Left hindlimb (tissue), 1 donor: ENCODE measurements around the gene CSDE1.
"Not testable (repeated sequence)": the region's sequence is repeated elsewhere in the genome, so short reads cannot be mapped to it uniquely, and the experiment has no call there.

Experiments used
- DNase-seq: peaks from one replicate; pipeline ENCODE4 v3.0.0-alpha.2; 2018

The CSDE1 gene

DNA sequence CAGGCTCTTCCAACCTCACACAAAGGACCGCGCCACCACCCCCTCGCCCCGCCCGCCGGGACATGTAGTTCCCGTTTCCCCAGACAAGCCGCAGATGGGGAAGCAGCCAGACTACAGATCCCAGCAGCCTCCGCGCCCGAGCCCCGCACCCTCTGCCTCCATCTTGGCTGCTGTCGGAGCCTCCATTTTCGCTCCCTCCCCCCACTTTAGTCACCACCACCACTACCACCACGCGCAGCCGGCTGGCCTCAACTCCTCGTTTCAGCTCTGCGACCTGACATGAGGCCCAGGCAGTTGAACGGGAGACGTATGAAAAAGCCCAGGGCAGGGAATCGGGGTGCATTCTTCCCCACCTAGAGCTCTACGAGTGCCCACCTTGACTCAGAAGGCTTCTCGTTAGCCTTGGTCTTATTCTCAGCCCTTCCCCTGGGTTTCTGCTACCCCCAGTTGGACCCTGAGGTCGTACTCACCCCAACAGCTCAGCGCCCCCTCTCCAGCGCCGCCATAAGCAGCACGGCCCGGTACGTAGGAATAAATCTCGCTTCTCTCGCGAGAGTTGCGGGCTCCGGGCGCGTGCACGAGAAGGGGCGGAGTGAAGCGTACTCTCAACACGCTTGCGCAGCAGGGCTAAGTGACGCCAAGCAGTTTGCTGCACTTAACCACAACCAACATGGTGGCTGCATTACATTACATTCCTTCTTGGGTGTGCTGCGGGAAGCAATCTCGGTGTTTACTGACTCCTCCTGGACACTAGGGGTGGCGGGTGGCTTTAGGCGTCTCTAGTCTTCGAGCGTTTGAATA, at the start of gene CSDE1:
Gene CSDE1 (minus strand): TSS at position 530 of the 801 bp plus-strand sequence. CDS start 18,094 bp downstream, outside the sequence.
- peak; percentile 98 for DNase-seq

DNA sequence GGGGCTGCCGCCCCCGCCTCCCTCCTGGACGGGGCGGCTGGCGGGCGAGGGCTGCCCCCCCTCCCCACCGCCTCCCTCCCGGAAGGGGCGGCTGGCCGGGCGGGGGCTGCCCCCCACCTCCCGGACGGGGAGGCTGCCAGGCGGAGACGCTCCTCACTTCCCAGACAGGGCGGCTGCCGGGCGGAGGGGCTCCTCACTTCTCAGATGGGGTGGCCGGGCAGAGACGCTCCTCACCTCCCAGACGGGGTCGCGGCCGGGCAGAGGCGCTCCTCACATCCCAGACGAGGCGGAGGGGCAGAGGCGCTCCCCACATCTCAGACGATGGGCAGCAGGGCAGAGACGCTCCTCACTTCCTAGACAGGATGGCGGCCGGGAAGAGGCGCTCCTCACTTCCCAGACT, 46.7 kb upstream of the CSDE1 start:
- not testable (repeated sequence) for DNase-seq

DNA sequence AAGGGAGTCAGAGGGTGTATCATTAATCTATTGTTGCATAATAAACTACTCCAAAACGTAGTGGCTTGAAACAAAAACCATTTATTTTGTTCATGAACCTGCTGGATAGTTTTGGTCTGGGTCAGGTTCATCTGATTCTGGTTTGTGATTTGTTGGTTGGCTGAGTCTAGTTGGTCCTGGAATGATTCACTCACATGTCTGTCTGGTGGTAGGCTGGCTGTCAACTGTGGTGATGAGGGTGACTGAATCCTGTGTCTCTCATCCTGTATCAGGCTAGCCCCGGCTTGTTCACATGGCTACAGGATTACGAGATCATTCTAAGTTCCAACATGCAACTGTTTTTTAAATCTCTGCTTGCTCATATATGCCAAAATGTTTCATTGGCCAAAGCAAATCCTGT, 45.2 kb upstream of the CSDE1 start:
- no peak for DNase-seq

DNA sequence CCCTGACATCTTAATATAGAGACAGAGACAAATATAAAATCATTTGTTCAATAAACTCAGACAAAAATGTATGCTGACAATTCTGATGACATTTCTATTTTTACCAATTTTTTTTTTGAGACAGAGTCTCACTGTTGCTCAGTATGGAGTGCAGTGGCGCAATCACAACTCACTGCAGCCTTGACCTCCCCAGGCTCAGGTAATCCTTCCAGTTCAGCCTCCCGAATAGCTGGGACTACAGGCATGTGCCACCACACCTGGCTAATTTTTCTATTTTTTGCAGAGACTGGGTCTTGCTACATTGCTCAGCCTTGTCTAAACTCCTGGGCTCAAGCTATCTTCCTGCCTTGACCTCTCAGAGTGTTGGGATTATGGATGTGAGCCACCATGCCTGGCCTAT, 36.3 kb upstream of the CSDE1 start:
- no peak for DNase-seq

DNA sequence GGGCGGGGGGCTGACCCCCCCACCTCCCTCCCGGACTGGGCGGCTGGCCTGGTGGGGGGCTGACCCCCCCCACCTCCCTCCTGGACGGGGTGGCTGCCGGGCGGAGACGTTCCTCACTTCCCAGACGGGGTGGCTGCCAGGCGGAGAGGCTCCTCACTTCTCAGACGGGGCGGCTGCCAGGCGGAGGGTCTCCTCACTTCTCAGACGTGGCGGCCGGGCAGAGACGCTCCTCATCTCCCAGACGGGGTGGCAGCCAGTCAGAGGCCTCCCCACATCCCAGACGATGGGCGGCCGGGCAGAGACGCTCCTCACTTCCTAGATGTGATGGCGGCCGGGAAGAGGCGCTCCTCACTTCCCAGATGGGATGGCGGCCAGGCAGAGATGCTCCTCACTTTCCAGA, 32.8 kb upstream of the CSDE1 start:
- DNase-seq = not testable (repeated sequence)

DNA sequence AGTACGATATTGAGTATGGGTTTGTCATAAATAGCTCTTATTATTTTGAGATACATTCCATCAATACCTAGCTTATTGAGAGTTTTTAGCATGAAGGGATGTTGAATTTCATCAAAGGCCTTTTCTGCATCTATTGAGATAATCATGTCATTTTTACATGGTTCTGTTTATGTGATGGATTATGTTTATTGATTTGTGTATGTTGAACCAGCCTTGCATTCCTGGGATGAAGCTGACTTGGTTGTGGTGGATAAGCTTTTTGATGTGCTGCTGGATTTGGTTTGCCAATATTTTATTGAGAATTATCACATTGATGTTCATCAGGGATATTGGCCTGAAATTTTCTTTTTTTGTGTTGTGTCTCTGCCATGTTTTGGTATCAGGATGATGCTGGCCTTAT, 28.7 kb upstream of the CSDE1 start:
- not testable (repeated sequence) for DNase-seq

DNA sequence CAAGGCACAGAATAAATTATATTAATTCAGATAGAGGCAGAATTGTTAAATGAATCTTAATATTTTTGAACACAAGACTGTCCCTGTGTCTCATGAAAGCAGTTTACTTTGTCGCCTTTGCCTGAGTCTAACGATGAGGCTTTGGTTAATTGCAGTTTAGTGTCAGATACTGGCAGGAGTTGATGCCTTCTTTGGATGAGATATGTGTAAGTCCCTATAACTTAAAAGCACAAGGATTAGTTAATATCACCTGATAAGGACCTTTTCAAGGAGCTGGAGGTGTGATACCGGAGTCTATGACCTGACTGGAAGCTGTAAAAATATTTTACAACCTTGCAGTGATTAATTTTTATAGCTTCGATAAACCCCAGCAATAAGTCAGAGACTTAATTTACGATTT, 24.7 kb upstream of the CSDE1 start:
- DNase-seq = no peak

DNA sequence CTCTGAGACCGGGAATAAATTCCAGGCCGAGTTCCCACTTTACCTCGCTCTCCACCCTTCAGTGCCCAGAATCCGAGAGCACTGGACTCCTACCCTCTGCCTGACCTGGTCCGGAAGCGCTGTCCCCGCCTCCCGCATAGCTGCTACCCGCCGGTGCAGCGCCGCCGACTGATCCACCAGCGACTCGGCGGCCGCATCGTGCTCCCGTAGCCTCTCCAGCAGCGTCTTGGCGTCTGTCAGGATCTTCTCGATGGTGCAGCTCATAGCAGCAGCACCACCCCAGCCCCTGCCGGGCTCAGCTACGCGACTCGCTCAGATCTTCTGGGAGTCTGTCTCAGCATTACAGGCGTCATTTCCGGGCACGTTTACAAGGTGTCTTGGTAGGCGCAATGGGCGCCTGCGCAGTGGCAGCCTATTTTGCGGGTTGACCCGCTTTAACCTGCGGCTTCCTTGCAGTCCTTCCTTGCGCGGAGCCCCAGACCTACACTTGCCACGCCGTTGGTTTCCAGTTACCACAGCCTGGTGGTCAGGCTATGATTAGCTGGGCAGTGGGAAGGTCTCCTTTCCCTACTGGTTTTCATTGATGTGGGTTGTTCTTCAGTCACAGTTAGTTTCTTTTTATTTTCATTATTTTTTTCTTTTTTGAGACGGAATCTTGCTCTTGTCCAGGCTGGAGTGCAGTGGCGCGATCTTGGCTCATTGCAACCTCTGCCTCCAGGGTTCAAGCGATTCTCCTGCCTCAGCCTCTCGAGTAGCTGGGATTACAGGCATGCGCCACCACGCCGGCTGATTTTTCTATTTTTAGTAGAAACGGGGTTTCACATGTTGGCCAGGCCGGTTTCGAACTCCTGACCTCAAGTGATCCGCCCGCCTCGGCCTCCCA, 22.8 kb upstream of the CSDE1 start, which contains the start of gene SIKE1:
Gene SIKE1 (minus strand): TSS at position 342 of the 883 bp plus-strand sequence. CDS start 78 bp downstream, at position 264.
- DNase-seq = peak; percentile 93

DNA sequence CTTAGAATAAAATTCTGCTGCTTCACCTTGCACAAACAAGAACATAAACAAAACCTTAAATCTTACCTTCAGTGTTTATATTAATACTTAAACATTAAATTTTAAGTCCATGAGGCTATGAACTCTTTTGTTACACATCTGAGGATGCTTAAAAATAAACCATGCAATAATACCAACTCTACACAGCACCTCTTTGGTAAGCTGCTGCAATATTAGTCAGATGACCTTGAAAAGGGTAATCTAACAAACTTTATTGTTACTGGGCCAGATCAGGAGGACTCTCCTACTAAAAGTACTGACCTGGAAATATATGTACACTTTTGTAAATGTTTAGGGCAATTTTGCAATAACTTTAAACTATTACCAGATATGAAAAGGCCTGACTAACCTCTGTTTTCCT, 21.9 kb upstream of the CSDE1 start:
- DNase-seq = no peak

DNA sequence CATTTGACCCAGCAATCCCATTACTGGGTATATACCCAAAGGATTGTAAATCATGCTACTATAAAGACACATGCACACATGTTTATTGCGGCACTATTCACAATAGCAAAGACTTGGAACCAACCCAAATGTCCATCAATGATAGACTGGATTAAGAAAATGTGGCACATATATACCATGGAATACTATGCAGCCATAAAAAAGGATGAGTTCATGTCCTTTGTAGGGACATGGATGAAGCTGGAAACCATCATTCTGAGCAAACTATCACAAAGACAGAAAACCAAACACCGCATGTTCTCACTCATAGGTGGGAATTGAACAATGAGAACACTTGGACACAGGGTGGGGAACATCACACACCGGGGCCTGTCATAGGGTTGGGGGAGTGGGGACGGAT, 18.9 kb upstream of the CSDE1 start:
- DNase-seq = not testable (repeated sequence)

DNA sequence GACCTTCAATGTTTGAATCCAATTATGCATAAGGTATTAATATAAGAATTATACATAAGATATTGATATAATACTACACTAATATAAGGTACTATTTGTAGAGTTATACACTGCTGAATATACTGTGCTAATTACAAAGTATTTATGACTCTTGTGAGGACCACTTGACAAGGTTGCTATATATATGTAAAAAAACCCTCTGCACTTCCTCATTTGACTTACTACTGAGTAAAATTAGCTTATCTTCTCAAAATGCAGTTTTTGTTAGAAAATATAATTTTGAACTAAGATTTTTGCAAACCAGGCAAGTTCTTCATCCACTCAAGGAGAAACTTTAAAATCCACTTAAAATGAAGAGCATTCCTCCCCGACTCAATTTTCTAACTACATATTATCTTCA, 14.2 kb upstream of the CSDE1 start:
- no peak for DNase-seq

DNA sequence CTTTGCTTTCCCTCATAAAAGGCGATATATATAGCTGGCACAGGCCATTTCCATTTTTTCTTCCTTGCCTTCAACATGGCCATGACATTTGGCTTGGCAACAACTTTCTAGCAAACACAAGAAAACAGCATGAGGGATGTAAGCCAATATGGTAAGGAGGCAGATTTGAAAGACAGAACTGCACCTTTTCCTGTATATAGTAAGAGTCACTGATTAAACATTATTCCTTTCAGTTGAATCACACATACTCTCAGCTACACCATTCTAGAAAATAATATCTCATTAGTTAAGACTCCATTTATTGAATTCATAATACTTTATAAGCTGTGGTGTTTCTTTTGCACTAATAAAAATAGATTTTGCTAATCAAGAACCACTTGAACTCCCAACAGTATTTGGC, 13.2 kb upstream of the CSDE1 start:
- no peak for DNase-seq

DNA sequence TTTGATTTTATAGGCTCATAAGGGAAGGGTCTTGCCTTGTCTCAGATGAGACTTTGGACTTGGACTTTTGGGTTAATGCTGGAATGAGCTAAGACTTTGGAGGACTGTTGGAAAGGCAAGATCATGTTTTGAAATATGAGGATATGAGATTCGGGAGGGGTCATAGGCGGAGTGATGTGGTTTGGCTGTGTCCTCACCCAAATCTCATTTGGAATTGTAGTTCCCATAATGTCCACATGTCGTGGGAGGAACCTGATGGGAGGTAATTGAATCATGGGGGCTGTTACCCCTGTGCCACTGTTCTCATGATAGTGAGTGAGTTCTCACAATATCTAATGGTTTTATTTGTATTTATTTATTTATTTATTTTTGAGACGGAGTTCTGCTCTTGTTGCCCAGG, 6.9 kb upstream of the CSDE1 start:
- no peak for DNase-seq

DNA sequence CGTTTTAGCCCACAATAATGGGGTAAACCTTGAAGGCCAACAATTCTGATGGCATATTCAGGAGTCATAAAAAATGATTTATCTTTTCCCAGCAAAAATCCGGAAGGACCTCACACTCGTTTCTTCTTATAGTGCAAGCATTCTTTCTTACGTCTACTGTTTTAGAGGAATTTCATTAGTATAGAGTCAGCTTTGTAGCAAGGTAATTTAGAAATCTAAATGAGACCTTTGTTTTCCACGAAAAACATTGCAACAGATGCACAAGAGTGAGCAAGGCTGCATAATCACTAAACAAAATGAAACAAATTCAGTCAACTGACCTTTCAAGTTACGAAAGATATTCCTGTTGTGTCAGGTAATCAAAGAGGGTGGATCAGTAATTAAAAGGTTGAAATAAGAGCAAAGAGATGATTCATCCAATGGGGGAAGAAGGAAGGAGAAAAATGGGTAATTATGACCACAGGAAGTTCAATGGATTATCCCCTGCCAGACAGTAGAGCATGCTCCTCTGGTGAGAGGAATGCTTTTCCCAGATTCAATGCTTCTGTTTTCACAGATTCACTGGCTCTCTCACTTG, 560 bp upstream of the CSDE1 start:
- DNase-seq = no peak

DNA sequence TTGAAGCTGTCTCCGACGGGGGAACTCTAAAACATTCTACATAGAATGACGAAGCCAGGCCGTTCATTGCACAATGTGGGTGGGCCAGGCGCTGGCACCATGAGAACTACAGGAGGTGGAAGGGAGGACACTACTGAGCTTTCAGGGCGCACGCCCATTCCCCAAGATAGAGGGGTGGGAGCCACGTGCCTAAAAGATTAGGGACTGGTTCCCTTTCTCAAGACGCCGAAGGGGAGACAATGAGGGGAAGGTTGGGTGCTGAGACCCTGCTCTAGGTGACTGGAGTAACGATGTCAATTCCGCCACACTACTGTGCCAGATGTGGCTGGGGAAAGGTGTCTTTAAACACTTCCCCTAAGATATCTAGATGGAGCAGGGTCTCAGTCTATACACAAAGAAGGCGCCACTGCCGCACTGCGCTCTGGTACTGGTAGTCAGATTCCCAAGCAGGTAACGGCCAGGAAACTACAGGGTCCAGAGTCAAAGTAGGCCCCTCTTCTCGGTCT, 782 bp downstream of the CSDE1 start:
- DNase-seq = peak; percentile 33

DNA sequence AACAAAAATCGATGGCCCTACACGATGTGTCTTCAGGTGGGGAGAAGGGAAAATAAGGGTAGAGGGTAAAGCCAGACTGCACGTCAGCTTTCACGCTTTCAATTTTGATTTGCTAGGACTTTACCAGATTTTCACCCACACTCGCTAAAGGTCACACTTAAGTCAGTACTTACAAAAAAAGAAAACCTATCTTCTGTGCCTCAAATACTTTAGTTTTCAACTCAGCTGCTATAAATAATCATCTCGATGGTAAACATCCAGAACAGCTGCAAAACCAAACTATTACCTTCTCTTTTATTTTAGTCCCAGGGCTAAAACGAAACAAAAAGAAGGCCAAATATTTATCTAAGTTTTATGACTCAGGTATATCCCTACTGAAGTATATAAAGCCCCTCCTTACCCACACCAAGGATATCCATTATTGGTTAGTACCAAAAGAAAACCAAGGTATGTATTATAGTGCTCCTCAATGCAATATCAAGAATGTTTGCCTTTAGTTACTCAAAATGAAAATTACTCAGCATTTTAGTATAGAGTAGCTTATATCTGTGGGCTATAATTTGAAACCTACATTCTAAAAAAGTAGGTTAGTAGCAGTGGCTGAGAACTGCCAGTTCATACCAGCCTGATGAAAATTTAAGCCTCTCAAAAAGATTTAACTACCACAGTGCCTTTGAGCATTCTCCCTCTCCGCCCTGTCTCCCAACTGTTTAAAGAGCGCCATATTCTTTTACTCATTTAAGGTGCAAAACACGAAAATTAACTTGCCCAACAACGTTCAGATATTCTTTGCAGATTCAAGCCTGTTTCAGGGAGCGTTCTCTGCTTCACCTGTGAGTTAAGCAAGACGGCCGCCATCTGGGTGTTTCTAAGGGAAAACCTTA, 1.5 kb downstream of the CSDE1 start:
- DNase-seq = no peak

DNA sequence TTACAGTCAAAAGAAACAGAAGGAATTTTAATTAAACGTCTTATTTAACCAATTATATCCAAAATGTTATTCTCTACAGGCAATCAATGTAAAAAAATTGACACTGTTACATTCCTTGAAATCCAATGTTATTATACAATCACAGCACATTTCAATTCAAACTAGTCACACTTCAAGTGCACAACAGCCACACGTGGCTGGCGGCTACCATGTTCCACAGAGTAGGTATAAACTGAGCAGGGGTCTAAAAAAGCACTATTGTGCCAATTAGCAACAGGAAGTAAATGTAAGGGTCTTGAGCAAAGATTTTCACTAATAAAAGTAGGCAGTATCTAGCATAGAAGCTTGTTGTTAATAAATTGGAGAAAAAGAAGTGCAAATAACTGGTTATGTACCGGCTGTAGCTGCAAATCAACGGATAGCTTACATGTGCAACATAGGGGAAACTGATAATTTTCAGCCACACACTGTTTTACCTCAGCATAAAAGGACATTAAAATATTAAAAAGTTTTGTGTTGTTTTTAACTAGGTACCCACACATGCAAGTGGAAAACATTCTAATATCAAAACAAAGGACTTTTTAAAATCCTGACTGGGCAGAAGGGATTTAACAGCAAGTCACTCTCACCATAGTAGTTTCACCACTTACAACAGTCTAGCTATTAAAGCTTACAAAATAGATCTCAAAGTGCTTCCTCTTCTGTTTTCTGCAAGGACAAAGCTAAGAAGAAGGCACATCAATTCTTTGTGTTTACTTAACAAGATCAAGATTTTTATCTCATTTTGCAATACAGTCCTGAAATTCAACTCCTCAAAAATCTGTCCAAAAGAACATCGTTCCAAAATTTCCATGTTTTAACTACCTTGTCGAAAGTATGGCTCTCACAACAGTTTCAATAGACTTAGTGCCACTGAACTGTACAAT, 2.5 kb downstream of the CSDE1 start:
- DNase-seq = no peak

DNA sequence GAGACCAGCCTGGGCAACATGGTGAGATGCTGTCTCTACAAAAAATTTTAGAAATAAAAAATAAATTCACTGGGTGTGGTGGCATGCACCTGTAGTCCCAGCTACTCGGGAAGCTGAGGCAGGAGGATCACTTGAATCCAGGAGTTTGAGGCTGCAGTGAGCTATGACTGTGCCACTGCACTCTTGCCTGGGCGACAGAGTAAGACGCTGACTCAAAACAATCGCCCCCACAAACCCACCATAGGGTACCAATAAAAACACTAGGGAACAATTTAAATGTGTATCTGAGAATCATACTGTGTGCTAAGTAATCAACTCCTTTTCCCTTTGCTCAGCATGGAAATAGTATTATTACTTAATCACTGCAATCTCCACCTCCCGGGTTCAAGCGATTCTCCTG, 4.1 kb downstream of the CSDE1 start:
- DNase-seq = not testable (repeated sequence)

DNA sequence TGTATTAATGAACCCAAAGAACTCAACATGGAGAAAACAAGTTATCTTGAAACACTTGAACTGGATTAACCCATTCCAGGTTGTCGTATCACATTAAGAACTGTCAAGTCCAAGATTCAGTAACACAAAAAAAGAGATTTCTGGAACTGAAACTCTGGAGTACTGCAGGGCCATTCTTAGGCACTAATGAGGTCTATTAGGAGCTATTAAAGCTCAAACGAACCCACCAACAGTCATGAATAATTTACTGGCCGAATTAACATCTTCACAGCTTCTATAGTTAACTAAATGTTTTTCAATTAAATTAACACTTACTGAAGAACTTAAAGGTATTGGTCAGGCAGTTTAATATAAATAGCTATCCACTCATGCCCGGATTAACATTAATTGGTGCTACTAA, 4.6 kb downstream of the CSDE1 start:
- no peak for DNase-seq

DNA sequence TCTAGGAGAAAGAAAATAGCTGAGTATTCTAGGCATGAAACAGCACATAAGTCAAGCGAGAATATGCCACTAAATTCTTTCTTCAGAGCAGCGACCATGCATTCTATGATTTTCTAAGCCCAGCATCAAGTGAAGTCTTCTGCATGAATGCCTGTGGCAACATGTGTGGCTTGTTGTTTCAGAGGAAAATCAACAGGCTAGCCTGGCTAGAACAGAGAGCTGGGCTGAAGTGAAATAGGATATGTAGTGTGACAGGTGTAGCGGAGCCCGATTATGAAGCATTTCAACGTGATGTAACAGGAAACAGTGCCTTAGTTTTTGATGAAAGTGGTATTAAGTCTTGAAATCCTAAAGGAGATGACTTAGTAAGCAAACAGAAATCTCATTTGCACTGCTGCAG, 7.0 kb downstream of the CSDE1 start:
- no peak for DNase-seq

DNA sequence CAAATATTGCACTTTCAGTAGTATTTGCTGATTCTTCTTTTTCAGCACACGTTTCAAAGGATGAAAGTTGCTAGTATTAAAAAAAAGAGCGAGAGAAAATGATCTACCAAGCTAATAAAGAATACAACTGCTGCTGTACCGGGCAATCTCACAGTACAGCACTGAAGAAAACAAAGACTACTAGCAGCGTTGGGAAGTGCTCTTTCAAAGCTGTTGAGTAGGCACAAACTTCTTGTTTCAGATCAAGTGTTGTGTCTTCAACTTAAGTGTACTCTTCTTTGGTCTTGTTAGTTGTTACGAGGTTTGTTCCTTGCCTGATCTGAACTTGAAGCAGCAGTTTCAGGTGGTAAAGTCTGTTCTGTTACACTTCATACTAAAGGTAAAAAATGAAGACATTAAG, 7.9 kb downstream of the CSDE1 start:
- no peak for DNase-seq
